Astrocyte of the hippocampus (primary cell): ENCODE measurements around the gene SGCE.

Source experiments
- DNase-seq: peaks from one replicate; pipeline ENCODE4 v3.0.0; 2011; ENCODE audit warnings: low read depth, low spot score

Gene SGCE

DNA sequence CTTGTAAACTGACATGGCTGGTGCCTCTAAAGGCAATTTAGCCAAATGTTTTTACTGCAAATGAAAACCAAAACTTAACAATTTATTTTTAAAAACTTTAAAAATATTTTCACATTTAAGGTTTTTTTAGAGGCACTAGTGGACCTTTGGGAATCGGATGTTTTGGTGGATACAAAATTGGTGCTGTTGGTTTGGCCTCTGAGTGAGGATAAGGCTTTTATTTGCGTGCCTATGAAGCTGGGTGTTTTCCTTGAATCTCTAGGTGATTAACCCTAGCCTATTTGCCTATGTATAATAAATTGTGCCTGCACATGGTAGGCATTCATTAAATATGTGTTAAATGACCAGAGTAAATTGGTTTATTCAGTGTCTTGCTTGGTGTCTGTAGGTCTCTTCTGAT, 2.9 kb upstream of the SGCE start:
- DNase-seq, result no peak

DNA sequence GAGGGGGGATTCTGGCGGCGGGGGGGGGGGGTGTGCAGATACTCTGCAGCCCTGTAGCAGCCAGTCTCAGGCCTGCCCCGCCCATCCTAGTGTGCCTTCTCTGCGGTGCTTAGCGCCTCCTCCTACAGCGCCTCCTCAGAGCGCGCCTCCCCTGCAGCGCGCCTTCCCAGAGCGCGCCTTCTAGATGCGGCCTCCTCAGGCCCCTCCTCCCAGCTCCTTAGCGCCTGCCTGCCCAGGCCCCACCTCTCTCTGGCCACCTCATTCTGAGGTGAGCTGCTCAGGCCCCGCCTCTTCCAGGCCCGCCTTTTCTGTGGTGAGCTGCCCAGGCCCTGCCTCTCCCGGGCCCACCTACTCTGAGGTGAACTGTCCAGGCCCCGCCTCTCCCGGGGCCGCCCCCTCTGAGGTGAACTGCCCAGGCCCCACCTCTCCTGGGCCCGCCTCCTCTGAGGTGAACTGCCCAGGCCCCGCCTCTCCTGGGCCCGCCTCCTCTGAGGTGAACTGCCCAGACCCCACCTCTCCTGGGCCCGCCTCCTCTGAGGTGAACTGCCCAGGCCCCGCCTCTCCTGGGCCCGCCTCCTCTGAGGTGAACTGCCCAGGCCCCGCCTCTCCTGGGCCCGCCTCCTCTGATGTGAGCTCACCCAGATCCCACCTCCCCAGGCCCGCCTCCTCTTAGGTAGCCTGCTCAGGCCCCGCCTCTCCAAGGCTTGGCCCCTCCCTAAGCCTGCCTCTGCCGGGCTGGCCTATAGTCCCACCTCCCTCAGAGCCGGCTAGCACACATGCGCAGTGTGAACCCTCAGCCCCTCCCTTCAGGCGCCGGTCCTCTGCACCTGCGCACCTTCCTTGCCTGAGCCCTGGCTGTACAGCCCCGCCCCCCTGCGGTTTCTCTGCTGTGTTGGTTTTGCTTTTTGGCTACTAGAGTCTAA, 2.1 kb upstream of the SGCE start:
- DNase-seq, result peak; percentile 98

DNA sequence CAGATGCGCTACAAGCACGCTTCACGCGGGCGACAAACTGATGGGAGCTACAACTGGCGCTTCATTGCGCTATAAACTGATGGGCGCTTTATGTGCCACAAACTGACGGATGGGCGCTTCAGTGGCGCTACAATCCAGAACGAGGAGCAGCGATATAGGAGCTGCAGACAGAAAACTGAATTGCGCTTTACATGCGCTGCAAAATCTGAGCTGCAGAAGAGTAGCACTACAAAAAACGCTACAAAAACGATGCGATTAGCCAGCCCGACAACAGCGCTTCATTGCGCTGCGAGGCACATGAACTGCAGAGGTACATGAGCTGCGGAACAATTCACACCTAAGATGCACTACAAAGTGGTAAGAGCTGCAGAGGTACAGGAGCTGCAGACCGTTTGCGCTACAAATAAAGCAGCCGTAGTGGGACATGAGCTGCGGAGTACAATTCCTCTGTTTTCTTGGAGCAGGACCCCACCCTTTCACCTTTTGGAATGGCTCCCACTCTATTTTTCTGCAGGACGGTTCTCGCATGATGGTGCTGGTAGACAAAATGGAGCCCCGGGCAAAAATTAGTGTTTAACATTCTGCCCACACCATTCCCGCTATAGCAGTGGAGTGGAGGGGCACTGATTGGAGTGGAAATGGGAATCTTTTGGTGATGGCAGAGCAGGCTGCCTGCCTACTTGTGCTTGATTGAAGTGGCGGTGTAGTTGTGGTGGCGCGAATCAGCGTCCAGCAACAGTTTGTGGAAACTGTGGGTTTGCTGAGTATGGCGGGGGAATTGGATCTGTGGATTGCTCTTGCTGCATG, 1.2 kb upstream of the SGCE start:
- peak; percentile 61 for DNase-seq

DNA sequence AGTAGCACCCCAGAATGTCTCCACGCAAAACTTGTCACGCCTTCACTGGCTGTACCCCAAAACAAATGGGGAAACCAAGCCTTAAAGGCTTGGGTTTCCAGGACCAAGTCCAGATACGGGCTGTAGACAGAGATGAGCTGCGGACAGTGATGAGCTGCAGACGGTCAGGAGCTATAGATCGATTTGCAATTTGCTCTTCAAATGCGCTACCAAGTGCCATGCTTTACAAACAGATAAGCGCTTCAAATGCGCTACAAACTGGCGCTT, 658 bp upstream of the SGCE start:
- no peak for DNase-seq

DNA sequence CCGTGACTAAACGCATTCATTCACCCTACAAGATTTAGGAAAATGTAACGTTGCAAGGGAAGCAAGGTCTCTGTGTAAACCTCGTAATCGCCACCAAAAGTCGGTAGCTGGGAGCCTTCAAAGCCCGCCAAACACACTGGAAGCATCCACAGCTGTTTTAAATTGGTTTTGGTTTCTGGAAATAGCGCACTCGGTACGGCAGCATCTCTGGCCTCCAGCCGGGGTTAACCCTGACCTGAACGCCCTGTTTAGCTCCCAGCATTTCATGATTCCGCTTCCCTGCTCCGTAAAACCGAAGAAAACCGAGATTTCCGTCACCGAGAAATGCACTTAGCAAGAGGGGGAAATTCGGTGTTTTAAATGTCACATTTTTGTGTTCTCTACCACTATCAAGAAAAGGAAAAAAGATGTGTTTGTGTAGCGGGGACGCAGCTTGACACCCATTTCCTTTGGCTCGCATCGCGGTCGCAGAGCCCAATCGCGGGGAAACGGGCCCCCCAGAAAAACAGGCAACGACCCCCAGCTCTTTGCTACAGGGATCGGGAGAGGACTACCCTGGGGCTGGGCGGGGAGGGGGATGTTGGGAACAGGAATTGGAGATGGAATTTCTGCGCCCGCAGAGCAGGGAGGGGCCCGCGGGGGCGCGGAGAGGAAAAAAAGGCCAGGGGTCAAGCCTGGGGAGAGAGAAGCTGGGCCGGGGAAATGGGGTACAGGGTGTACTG, 646 bp downstream of the SGCE start:
- peak; percentile 62 for DNase-seq

DNA sequence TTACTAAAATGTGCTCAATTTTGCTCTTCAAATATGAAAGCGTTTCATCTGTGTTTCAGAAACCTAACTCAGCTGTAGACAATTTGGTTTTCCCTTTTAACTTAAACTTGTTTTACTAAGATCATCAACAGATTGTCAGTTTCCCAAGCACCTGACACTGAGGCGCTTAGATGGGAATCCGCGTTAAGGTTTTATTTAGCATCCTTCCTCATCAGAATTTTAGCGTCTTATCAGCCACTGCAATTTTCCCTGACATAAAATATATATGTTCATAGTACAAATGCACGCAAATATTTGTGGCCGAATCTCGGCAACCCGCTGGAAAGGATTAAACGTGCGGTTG, 1.2 kb downstream of the SGCE start:
- no peak for DNase-seq

DNA sequence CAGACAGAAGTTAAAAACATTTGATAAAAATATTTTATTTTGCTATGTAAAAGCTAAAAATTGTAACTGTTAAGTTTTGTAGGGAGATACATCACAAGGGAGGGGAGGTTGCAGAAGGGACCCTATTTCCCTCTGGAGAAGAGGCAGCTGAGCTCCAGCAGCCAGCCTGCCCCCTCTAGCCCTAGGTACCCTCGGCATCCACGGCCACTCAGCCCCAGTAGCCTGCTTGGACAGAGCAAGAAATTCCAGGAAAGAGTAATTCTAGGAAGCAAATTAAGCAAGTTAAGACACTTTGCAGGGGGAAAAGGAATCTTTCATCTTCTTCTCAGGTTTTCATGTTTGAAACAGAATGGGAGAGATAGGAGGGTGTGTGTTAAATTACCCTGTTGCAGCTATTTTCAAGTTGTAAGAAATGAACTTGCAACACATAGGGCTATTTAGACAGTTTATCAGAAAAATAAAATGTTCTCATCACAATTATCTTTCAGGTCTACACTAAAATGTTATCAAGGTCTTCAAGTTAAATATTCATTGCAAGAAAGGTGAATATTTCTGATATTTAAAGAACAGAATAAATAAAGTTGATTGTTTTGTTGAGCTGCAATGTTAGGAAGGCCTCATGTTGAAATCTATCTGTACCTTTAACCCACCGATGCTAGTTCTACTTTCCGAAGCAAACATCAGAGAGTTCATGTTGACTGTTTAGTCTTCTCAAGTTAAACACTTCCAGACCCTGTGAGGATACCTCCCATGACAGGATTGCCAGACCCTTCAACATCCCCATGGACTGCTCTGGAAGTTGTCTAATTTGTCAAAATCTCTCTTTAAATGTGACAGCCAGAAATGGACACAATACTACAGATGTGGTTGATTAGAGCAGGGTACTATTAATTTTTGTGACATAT, 5.5 kb downstream of the SGCE start:
- no peak for DNase-seq

DNA sequence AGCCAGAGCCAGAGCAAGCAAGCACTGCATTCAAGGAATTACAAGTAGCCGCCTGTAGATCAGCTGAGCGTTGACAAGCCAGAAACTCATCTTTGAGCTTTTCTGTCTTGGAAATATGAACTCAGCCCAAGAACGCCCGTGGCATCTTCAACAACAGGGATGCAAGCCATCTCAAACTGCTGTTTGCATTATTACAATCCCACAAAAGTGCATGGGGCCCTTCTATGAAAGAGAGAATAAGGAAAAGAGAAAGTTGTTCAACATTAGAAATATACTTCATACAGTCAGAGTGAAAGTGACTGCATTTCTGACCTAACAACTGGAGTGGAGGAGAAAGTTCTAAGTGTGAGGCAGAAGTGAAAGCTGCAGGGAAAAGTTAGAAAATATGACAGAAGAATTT, 6.5 kb downstream of the SGCE start:
- DNase-seq, result no peak

DNA sequence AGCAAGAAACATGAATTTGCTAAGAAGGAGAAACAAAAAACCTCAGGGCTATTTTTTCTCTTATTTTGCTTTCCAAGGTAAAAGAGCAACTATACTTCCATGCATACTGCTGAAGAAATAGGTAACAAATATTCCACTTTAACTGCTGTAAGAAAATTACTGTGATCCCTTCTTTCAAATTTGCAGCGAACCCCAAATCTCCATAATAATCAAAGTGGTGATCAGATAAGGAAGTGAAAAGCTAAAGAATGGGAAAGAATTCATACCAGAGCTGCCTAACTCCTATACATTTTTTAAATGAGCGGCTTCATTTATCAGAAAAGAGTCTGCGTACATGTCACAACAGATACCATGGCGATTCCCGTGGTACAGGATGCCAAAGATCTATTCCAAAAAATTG, 7.2 kb downstream of the SGCE start:
- no peak for DNase-seq

DNA sequence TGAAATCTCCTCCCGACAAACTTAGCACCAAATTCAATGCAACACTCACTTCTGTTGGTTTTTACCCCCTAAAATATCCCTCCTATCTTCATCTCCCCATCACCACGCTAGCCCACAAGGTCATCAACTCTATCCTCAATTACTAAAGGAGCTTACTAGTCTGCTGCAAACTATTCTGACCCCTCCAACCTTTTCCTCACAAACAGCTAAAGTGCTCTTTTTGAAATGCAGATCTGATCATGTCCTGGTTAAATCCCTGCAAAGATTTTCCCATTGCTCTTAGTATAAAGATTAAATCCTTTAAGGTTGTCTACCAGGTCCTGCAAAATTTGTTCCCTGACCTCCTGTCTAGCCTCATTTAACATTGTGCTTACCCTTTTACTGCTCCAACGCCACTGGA, 8.6 kb downstream of the SGCE start:
- DNase-seq, result no peak

DNA sequence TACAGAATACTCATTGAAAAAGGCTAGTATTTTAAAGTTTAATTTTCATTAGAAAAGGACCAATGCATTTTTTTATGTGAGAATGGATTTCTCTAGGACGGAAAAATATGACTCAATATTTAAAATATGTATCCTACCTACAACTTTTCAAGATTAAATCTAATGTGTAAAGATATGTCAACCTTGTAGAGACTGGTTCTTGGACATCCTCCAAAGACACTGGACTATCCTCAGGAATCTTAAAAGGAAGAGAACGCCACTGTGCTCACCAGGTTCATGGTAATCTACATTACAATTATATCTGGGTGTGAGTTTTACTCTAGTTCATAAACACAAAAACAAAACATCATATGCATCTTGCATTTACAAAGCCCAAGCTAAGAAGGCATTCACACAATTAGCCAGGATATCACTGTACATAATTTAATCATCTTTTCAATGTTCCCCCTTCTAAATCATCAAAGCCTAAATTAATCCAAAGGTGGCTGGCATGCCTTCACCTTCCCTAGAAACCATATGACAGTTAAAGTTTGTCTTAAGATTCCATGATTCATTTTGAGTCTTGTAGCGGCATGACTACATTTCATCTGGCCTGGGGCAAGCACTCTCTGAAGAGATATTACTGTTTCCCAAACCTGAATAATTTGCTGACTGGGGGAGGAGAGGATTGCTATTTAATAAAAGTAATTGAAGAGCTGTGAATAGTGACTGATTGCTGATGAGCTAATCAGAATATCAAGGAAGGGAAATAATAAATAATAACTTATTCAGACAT, 12.0 kb downstream of the SGCE start:
- DNase-seq, result no peak

DNA sequence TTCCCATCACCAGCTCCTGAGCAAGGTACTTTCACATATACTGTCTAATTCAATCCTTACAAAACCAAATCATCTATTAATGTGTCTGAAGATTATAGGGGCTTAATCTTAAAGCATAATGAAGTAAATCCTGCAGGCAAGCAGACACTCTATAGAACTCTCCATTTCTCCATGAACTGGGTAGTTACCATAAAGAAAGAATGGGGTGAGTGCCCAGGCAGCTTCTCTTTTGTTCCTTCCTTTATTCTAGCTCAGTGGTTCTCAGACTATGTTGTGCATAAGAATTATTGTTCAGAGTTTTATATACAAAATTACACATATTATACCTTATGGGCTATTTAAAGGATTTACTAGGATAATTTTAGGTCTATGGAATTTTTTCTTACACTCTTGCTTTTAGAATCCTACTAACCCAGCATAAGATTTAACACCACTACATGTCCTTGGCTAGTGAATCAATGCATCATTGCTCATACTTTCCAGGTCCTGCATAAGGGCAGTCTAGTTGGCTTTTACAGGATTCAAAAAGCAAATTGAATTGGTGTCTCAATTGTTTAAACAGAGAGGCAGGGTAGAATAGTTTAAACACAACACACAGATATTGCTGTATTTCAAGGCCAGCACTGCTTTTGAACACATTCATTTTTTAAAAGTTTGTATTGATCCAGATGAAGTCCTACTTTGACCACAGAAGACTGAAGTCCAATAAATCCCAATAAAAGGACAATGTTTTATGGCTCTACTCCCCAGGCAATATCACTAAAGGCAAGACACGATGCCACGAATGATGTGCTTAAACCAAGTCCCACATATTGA, 12.9 kb downstream of the SGCE start:
- no peak for DNase-seq

DNA sequence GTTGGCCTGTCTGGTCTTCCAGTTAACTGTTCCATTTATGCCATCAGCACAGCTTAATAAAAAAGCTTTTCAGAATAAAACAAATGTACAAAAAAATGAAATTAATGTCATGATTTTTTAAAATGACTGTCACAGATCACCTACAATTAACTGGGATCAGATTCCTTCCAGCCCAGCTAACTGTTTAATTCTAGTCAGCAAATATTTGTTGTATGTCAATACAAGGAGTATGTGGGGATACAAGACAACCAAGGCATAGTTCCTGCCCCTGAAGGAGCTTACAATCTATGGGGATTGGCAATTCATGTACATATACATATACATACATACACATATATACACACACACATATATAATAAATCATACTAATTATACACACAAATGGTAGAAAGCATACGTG, 16.5 kb downstream of the SGCE start:
- no peak for DNase-seq

DNA sequence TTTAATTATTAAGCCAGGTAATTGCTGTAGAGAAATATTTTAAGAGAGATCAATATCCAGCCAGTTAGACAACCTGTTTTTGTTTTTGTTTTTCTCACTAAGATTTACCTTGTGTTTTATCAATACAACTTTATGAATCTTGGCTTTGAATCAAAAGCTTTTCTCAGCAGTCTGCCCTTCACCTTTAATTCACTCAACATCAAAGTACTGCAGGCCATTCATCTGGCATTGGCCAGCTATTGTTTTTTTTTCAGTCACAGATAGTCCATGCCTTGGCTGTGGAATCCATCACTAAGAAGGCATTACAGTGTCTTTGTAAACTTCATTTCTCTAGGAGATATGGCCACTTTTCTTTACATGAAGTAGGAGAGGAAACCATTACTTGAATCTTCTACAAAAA, 20.2 kb downstream of the SGCE start:
- DNase-seq, result no peak

DNA sequence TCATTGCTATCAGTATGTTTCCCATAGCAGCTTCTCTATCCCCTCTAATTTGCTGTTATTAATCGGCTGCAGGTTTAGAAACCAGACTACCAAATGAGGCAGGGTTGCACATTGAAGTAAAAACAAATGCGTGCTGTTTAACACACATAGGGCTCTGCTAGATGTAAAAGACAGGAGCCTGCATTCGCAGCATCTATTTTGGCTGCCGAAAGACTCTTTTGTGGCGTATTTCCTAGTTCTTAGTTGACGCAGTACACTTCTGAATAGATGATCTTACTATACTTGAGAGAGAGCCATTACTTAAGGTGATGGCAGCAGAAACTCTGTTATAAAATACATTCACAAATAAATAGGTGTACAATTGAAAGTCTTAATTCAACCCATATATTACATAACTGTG, 21.4 kb downstream of the SGCE start:
- no peak for DNase-seq

DNA sequence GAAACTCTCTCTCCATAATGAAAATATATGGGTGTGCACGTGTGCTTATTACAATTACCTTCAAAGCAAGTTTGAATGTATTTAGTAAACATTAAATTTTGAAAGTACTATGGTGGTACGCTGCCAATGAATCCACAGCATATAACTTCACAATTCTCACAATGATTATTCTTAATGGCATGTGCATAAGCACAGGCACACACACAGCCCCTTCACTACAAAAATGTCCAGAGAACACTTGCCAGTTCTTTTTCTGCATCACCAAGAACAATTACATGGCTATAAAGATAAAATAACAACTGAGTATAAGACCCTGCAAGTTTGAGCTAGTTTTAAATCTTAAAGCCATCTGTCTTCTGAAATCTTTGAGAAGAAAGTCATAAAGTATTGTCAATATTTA, 22.2 kb downstream of the SGCE start:
- peak; percentile 18 for DNase-seq

DNA sequence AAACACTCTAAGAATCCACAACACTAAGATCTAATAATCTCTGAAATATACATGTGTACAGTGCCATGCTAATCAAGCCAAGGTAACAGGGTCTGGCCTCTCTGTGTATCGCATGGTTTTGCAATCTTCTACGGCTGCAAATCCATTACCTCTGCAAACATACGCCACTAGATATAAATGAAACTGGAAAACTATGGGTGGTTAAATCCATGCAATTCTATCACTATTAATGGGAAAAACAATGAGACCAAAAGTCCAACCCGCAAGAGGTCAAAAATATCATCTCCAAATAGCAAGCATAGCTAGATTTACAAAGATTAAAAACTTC, 23.0 kb downstream of the SGCE start:
- no peak for DNase-seq

DNA sequence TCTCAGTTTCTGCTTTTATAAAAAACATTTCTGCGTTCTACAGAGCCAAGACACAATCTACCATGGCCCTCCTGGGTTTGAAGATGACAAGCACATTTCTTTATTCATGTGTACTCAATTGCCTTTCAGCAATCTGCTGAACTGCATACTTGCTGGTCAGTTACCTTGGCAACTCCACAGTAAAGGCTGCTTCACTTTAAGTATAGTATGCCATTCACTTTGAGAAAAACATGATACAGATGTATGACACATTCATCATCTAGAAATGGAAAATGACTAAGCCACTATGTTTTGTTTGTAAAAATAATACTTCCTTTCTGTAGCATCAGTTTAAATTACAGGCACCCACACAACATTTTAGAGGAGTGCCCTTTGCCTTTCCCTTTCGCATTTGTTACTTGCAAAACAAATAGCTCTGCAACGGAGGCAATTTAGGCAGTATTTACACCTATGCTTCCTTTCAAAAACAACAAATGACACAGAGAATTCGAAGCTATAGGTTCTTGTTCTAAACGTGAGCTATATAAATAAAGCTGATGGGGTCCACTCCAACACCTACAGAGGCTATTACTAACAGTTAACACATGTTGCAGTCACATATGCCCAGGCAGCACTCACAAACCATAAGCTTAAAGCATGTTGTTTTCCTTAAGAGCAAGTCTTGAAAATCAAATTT, 23.5 kb downstream of the SGCE start:
- DNase-seq, result peak; percentile 82

DNA sequence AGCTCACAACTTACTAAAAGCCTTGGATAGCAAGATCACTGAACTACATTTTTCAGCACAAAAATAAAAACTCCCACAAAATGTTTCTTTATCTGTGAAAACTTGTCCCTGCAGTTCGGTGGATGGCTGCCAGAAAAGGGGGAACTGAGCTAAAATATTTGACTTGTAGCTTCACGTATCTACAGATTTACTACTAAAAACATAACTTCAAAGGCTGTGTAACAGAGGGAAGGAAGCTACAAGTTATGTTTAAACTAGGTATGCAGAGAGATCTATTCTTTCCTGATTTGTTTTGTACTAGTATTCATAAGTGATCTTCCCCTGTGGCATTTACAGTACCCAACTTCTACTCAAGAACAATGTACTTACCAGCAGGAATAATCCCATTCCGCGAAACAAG, 25.1 kb downstream of the SGCE start:
- DNase-seq, result no peak

DNA sequence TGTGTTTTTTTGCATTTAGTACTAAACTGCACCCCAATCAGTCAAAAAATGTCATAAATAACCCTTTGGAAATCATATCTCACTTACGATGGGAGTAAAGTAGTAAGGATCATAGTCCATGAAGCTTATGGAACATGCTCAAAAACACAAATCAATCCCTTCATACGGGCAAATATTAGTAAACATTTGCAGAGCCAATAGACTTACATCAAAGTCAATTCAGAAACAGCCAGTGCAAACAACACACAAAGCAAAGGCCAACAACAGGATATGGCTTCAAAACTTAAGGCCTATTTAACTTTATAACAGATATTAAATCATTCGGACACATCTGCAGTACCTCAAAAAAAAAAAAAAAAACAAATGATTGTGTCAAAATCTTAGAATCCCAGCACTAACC, 32.1 kb downstream of the SGCE start:
- DNase-seq, result no peak
